Stimulated activated CD4-positive, alpha-beta T cell treated with anti-CD3 and anti-CD28 coated beads, Interleukin-4, amount 100 ng/mL, for 4 hours (primary cell): ENCODE data around the gene ABHD14A.
A peak's percentile ranks its signal among the peaks of the same experiment; 100 is the strongest.
"Not testable (repeated sequence)": the region's sequence is repeated elsewhere in the genome, so short reads cannot be mapped to it uniquely, and the experiment has no call there.

Source experiments
- DNase-seq, 2 experiments: peaks; one replicate each; pipeline ENCODE4 v3.0.0-alpha.2; 2020

The ABHD14A gene

DNA sequence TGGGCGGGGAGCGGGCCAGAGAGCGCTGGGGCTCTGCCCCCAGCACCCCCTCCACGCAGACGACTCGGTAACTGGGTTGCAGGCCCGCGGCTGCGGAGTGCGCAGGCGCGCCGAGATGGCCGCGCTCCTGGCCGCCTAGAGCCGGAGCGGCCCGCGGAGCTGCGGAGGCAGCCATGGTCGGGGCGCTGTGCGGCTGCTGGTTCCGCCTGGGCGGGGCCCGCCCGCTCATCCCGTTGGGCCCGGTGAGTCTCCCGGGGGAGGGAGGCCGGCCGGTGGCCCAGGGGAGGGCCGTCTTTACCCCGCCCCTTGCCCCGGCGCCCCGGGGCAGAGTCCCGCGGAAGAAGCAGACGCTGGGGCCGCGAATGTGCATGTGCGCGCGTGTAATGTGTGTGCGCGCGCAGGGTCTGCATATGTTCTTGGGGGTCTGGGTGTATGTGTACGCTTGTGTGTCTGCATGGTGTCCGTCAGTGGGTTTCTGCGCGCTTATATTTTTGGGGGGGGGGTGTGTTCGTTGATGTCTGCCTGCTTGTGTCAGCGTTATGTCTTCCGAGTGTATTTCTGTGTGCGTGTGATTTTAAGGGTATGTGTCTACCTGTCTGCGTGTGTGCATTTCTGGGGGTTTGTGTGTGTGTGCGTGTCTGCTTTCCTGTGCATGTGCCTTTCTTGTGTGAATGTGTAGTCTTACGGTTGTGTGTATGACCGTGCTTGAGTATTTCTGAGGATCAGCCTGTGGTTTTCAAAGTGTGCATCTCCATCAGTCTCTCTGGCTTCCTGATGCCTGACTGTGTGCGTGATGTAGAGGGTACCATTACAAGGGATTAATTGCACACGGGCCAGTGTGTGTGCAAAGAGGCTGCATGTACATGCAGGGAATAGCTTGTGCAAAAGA lies at the start of gene ABHD14A:
Gene ABHD14A, plus strand, starts transcription at position 102 of the 889 bp plus-strand sequence. Its CDS starts 72 bp downstream, at position 174.
- peak; percentile 64 to 66 for DNase-seq

DNA sequence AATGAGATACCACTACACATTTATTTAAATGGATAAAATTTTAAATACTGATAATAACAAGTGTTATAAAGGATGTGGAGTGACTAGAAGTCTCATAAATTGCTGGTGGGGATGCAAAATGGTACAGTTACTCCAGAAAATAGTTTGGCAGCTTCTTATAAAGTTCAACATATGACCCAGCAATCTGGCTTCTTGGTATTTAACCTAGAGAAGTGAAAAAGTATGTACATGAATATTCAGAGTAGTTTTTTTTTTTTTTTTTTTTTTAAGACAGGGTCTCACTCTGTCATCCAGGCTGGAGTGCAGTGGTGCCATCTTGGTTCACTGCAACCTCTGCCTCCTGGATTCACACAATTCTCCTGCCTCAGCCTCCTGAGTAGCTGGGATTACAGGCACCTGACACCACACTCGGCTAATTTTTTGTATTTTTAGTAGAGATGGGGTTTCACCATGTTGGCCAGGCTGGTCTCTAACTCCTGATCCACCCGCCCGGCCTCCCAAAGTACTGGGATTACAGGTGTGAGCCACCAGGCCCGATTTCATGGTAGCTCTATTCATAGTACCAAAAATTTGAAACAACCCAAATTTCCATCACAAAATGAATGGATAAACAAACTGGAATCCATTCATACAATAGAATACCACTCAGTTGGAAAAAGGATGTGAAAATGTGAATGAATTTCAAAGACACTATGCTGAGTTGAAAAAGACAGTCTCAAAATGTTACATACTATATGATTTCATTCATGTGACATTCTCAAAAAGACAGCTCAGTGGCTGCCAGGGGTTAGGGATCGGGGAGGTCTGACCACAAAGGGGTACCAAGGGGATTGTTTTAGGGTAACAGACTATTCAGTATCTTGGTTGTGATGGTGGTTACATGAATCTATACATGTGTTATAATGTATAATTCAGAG lies 47.5 kb upstream of the ABHD14A start:
- DNase-seq, result no peak

DNA sequence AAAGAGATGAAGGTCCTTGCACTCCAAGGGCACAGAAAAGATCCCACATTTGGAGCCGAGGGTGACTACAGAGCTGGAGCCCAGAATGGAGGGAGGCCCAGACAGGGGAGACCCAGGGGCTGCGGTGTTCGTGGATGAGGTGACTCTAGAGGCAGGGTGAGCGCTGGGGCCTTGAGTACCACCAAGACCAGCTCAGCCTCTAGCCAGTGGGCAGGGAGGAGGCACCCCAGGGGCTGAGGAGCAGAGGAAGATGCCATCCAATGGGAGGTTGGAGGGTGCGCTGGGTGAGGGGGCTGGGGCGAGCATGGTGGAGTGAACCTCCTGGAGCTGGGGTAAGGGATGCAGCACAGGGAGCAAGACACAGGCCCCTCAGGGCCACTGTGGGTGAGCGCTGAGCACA lies 46.4 kb upstream of the ABHD14A start:
- no peak for DNase-seq

DNA sequence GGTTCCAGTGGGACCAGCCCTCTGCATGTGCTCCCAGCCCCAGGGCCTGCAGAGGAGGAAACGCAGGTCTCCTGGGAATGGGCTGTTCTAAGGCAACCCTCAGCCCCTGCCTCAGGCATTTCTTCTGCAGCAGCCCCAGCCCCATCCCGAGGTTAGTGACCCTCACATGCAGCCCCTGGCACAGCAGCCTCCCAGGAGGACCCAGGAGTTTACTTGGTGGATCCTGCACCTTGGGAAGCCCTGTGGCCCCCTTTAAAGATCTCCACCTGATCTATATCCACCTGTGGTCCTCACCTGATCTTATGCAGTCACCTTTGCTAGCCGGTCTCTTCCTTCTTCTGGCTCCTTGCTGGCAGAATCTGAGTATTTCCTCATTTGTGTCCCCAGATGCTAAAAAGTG lies 45.9 kb upstream of the ABHD14A start:
- DNase-seq, result not testable (repeated sequence)

DNA sequence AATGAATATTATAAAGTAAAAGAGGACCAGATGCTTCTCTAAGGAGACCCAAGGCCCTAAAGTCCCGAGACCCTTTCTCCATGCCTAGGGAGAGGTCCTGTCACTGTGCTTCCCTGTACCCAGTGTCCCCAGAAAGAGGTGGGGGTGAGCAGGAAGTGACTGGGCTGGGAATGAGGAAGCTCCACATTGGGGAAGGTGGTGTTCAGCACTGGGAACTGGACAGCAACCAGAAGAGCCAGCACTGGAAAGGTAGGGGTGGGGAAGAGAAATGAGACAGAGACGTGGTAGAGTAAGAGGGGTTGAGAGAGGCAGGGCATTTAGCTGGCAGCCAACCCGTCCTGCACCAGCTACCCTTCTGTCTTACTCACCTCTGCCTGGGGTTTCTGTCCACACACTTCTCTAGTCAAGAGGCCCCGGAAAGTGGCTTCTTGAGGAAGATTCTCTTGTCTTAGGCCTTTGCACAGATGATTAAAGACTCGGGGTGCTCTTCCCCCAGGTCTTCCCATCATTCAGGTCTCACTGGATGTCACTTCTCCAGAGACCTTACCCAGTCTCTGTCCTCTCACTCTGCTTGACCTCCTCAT lies 45.4 kb upstream of the ABHD14A start:
- DNase-seq, result no peak

DNA sequence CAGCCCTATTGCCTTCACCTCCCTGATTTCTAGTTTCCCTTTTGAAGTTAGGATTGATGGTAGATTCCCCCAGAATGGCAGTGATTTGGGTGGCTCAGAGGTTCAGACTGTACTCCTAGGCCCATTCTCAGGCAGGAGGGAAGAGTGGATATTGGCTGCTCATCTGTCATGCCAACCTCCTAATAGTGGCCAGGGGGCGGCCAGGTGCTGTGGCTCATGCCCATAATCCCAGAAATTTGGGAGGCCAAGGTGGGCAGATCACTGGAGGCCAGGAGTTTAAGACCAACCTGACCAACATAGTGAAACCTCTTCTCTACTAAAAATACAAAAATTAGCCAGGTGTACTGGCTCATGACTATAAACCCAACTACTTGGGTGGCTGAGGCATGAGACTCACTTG lies 44.4 kb upstream of the ABHD14A start:
- DNase-seq, result no peak

DNA sequence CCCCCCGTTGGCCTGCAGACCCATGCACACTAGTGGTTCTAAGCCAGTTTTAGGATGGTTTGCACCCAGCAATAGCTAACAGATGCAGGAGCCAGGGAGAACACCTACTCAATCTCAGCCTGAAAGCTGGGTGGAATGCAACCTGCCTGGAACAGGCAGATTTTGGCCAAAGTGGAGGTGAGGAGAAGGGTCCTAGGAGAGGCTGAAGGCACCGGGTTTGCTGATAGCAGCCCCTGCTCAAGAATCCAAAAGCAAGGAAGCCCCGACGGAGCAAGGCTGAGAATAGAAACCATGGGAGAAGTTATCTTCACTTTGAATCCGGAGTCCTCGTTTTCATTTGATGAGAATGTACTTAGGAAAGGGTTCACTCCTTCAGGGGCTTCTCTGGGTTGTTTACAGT lies 43.1 kb upstream of the ABHD14A start:
- DNase-seq, result no peak

DNA sequence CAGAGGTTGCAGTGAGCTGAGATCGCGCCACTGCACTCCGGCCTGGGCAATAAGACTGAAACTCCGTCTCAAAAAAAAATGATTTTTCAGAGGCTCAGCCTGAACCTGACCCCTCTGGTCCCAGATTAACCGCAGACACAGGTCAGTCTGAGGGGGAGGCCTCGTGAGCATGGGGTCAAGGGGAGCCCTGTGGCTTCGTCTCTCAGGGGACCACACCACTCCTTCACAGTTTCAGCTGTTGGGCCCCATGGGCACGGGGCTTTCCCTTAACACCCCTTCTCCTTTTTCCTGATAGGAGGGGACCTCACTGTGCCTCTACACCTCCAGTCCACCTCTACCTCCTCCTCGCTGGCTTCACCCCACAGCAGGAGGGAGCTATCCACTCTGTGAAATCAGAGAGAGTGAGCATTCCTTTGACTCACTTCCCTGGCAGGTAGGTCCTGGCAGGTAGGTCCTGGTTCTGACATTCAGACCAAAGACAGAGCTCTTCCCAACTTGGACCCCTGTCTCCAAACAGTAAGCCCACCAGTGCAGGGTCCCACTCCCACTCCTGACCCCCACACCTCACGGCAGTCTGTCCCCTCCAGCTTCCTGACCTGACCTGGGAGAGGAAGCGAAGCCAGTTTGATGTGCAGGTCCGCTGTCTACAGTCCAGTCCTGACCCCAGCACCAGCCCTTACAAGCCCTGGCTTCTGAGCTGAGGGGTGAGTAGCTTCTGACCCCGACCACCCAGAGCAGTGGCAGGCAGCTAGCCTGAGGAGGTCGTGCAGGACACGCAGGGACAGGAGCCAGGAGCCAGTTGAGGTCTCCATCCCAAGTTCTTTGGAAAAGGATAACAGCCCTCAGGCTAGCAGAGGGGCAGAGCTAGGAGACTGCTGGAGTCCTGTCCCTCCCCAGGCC lies 42.1 kb upstream of the ABHD14A start:
- DNase-seq, result no peak

DNA sequence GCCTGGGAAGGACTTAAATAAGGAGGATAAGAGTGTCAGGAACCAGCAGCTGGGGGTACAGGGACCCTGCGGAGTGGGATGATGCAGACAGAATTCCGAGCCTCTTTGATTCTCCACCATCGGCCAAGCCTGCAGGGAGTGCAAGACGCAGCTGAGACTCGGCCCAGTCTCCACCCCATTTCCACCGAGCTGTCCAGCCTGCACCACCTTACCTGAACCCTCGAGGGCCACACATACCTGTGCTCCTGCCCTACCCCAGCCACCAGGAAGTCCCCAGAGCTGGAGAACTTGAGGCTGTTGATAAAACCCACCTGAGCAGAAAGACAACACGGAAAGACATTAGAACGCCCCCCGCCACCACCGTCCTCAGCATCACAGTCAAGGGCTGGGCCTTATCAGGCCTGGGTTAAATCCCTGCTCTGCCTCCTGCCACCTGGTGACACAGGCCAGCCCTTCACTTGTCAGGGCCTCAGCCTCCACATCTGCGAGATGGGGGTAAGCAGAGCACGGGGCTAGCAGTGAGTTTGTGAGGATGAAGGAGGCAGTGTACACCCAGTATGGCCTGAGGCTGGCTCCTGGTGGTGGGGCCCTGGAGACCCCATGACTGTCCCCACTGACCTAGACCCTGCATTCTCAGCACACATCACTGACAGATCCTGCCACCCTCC lies 41.3 kb upstream of the ABHD14A start:
- DNase-seq, result no peak

DNA sequence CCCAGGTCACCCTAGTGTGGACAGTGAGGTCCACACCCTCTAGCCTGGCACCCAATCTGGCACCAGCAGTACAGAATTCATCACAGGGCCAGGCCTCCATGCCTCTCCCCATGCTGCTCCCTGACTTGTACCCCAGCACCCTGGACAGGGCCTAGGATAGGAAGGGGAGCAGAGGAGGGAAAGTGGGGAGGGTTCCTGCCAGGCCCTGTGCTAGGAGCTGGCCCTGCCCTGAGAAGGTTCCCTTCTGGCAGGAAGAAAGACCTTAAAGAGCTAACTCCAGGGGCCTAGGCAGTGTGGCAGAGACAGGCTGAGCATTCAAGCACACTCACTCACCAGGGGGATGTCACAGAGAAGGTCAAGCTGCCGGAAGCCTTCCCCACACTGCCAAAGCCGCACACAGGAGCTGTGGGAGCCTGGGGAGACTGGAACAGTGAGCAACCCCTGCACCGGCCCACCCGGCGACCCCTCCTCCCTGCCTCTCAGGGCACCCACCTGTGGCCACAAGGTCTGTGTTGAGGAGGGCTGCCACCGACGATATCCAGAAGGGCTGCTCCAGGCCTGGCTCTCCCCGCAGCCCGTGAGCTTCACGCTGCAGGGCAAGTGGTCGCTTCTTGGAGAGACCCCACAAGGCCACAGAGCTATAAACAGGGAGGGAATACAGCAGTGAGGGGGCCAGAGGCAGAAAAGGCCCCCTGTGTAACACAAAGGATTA lies 40.6 kb upstream of the ABHD14A start:
- DNase-seq, result no peak

DNA sequence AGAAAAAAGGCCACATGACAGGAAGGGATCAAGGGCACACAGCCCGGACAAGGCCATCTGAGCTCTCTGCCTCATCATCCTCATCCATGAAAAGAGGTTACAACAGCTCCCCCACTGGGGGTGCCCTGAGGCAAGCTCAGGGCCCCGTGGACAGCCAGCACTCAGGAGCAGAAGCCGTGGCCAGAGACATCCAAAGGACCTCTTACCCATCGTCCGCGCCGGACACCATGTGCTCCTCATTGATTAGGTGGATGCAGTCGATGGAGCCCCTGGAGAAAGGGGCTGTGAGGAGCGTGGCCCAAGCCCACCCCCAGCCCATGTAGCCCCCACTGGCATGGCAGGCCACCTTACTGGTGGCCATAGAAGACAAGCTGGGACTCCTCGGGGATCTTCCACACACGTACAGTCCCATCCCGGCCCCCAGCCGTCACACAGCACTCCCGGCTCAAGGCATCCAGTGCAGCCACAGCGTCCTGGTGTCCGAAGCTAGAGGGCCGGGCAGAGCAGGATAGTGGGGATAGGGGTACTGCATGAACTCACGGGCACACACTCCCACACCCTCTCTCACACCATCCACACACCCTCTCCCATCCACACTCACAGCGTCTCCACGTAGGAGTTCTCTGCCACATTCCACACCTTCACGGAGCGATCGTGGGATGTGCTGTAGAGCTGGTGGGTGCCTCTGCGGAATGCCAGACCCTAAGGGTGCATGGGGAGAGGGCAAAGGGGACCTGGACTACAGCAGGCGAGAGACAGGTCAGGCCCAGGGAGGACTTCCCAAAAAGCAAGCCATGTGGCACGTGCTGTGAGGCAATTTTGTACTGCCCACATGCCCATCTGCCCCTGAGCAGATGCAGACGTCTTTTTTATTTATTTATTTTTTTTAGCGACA lies 39.6 kb upstream of the ABHD14A start:
- DNase-seq, result no peak

DNA sequence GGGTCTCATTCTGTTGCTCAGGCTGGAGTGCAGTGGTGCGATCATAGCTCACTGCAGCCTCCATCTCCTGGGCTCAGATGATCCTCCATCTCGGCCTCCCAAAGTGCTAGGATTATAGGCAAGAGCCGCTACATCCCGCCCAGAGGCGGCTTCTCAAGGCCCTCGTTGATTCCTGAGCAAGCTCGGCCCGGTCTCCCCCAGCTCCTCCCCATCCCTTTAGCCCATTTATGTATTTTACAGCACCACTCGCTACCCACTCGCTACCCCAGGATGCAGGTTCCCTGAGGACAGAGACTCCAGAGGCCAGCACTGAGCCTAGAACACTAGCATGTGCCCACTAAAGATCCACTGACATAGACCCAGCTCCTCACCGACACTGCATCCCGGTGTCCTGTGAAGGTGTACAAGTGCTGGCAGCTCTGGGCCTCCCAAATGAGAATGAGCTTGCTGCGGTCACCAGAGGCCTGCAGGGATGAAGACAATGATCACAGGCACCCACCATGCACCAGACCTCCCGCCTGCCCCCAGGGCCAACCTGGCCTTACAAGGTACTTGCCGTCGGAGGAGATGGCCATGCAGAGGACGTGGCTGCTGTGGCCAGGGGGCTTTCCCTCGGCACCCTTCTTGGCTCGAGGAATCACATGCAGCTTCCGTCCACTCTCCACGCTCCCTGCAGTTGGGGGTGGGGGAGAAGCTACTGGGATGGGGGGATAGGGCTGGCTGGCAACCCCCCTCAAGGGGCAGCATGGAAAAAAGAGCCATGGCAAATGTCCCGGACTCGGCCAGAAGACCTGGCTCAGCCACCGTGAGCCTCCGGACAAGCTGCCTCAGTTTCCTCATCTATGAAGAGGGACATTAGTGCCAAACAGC lies 38.7 kb upstream of the ABHD14A start:
- no peak for DNase-seq

DNA sequence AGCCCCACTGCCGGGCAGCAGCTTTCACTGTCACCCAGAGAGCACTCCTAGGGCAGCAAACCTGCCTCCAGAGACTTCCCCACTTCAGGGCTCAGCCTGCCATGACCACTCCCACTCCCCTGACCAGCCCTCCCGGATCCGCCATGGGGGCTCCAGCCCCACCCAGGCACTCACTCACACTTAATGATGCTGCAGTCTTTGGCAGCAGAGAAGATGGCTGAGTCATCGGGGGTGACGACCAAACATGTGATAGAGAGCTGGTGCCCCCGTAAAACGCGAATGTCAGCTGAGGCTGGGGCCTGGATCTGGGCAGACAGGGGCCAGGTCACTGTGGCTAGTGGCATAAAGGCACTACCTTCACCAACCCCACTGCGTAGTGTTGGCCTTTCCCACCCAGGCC lies 37.9 kb upstream of the ABHD14A start:
- no peak for DNase-seq

DNA sequence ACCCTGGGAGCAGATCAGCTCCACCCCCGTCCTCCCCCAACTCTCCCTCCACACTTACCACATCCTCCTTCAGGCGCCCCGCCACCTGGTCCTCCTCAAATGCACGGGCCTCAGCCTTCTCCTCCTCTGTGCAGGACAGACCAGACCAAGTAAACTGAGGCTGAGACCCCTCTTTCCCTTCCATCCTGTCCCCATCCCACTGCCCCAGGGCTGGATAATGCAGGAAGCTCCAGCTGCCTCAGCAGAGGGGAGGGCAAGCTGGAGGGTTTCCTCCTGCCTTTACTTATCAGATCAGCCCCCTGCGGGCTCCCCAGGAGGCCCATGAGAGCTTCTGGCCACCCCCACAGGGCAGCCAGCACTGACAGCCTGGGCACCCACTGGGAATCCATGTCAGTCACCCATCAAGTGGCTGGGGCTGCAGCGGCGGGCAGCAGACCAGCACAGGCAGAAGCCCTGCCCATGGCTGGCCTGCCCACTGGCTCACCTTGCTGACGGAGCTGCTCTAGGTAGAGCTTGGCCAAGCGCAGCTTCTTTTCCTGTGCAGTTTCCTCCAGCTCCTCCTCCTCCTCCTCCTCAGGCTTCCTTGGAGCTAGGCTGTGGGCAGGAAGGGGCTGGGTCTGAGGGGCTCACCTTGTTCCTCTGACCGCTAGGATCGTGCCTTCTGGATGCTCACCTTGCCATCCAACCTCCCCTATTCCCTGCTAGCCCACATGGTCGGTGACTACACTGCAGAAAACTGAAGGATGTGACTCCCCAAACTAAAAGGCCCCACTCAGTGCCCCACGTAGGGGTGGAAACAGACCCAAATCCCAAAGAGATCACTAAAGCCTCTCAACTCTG lies 37.0 kb upstream of the ABHD14A start:
- DNase-seq, result no peak

DNA sequence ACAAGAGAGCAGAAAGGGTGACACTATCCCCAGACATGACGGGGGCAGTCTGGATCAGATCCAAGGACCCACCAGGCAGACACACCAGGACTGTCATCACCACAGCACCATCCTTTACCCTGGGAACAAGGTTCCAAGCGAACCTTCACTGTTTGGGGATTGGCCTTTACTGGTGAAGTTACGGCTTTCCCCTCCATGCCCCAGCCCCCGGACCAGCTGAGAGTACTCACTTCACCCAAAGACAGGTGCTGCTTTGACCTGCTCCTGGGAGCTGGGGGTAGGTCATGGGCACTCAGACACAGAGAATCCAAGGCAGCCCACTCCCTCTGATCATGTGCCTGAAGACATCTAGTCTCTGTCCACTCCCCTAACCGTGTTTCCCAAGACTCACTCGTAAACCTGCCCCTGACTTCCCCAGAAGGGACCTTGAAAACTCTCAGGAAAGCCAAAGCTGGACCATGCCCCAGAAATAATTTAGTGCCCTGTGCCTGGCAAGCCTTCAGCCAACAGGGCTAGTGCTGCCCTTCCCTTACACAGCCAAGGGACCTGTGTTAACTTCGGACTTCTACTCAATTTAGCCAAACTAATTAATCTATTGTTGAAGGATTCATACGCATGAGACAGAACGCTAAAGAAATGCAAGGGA lies 36.0 kb upstream of the ABHD14A start:
- no peak for DNase-seq

DNA sequence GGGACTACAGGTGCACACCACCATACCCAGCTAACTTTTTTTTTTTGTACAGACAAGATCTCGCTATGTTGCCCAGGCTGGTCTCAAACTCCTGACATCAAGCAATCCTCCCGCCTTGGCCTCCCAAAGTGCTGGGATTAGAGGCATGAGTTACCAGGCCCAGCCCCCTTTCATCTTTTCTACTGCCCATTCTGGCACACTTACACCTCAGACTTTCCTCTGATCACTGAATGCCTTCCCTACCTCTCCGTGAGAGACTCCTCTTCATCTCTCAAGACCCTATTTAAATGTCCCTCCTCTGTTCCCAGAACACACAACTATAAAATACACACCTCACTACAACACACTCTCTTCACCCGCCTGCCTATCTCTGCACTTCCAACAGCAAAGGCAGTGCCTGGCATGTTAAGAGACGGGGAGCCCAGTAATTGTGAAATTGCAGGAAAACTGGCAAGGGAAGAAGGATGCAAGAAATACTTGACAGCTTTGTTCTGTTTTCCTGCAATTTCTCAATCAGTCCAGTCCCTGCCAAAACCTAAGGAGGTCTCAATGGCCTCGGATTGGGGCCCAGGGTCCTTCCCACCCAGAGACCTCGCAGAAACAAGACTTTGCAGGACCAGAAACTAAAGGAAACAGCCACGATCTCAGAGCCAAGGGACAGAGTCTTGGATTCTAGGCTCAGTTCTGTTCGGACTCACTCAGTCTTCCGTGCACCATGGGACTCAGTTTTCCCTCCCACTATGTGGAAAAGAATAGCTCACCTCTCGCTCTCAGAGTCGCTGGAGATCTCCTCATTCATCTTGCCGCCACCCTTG lies 34.0 kb upstream of the ABHD14A start:
- DNase-seq, result no peak

DNA sequence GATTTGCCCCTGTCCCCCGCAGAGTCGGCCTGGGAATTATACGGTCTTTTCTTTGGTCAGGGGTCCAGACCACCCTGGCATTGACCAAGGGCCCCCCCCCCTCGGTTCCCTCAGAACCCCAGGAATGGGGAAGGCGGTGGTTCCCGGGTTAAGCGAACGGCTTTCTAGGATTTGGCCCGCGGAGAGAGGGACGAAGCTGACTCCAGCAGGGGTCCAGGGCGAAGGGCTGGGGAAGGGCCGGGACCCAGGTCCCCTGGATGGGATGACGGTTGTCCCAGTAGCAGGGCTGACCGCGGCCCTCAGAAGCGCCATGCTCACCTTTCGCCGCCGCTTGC lies 33.4 kb upstream of the ABHD14A start:
- DNase-seq, result no peak
